Thyroid gland (tissue), 4 donors: ENCODE results near the gene RNF149.
"Not testable (repeated sequence)": the region's sequence is repeated elsewhere in the genome, so short reads cannot be mapped to it uniquely, and the experiment has no call there.

Source experiments
- CTCF ChIP-seq, 6 experiments: fragments of 200-600 bp in 3 of 6; fragments of 450-650 bp in 3 of 6; sonication (generic) in 3 of 6; IDR thresholded peaks; one replicate each; pipeline ENCODE4 v1.5.1; 2016 to 2019; ENCODE audit warnings: antibody characterized with exemption in 6 of 6, mild to moderate bottlenecking in 2 of 6, inconsistent platforms in 1 of 6, moderate library complexity in 1 of 6
- POLR2A ChIP-seq, 2 donors: fragments of 450-650 bp; IDR thresholded peaks; one replicate each; pipeline ENCODE4 v1.6.1; 2017; ENCODE audit warnings: antibody characterized with exemption in 2 of 2, mild to moderate bottlenecking in 2 of 2, moderate library complexity in 1 of 2

- TF ChIP-seq CTCF, POLR2A (IDR thresholded peaks at IDR 0.05): not testable (repeated sequence)
Observed at GRCh38 chr2:101237944-101238343, 70.6 kb downstream of the RNF149 start.
